Progenitor cell of endocrine pancreas (in vitro differentiated cells): Measurements from ENCODE around the gene ODAD2. TPM values are rescaled to one million over a fixed set of nuclear protein-coding genes. Genes with fewer than 3 reads are reported as not detected.

Experiments used
- DNase-seq: peaks from one replicate; pipeline ENCODE4 v3.0.0; 2021; ENCODE audit warnings: low spot score; ENCODE audit not compliant: unreplicated experiment
- H3K27ac Mint-ChIP-seq: 2 replicates; pipeline ENCODE4 v1.8.0; 2021; ENCODE audit warnings: mild to moderate bottlenecking, moderate library complexity, mixed read lengths
- H3K27me3 Mint-ChIP-seq: 2 replicates; pipeline ENCODE4 v1.8.0; 2021; ENCODE audit warnings: mixed read lengths
- H3K36me3 Mint-ChIP-seq: 2 replicates; pipeline ENCODE4 v1.8.0; 2022; ENCODE audit warnings: mixed read lengths; ENCODE audit not compliant: insufficient read depth
- H3K4me1 Mint-ChIP-seq: 2 replicates; pipeline ENCODE4 v1.8.0; 2021; ENCODE audit warnings: low read depth, mixed read lengths
- H3K4me3 Mint-ChIP-seq: 2 replicates; pipeline ENCODE4 v1.8.0; 2021; ENCODE audit warnings: low read depth, mild to moderate bottlenecking, moderate library complexity, mixed read lengths
- H3K9me3 Mint-ChIP-seq: 2 replicates; pipeline ENCODE4 v1.8.0; 2021; ENCODE audit warnings: low read depth, mixed read lengths
- CTCF ChIP-seq: fragments of 200-600 bp; sonication (generic); IDR thresholded peaks from one replicate; pipeline ENCODE4 v1.5.0; 2021; ENCODE audit warnings: antibody characterized with exemption, mild to moderate bottlenecking; ENCODE audit not compliant: unreplicated experiment
- total RNA-seq: library from RNA; stranded (reverse); gene quantifications from 2 replicates; pipeline ENCODE4 v1.2.1, GENCODE V29; 2021

Gene ODAD2
- total RNA-seq, 1 donor from 2014 or later, result 0.67 TPM

GRCh38 chr10:27799046-27799445, 199.8 kb downstream of the ODAD2 start:
- Mint-ChIP-seq H3K9me3 (no peaks in the 10 kb centered on the region), H3K4me3 (no peak overlapping the region), H3K27ac (no peak overlapping the region), H3K36me3 (no peaks in the 10 kb centered on the region), H3K4me1 (no peaks in the 10 kb centered on the region), H3K27me3 (peaks cover 5% of the 10 kb centered on the region)
- TF ChIP-seq CTCF, result no peak
- DNase-seq, result no peak

- no peak overlapping the region for H3K4me3 Mint-ChIP-seq
- H3K4me1 Mint-ChIP-seq, result peaks cover 2% of the 10 kb centered on the region
- H3K27me3 Mint-ChIP-seq, result no peaks in the 10 kb centered on the region
- H3K9me3 Mint-ChIP-seq, result no peaks in the 10 kb centered on the region
- H3K27ac Mint-ChIP-seq, result no peak overlapping the region
- no peaks in the 10 kb centered on the region for H3K36me3 Mint-ChIP-seq
- no peak for DNase-seq
- TF ChIP-seq CTCF, result no peak
Measured at GRCh38 chr10:27794157-27794556, 204.7 kb downstream of the ODAD2 start.

GRCh38 chr10:27792216-27792615, 206.7 kb downstream of the ODAD2 start:
- Mint-ChIP-seq H3K27ac (no peak overlapping the region), H3K27me3 (no peaks in the 10 kb centered on the region)

GRCh38 chr10:27784272-27784671, 214.6 kb downstream of the ODAD2 start:
- Mint-ChIP-seq H3K9me3 (no peaks in the 10 kb centered on the region), H3K4me3 (no peak overlapping the region), H3K36me3 (no peaks in the 10 kb centered on the region), H3K27me3 (no peaks in the 10 kb centered on the region), H3K4me1 (no peaks in the 10 kb centered on the region), H3K27ac (no peak overlapping the region)
- no peak for TF ChIP-seq CTCF
- no peak for DNase-seq

More at GRCh38 chr10:27792216-27792615, 206.7 kb downstream of the ODAD2 start:
- H3K4me3 Mint-ChIP-seq, result no peak overlapping the region
- no peak for TF ChIP-seq CTCF
- no peaks in the 10 kb centered on the region for H3K36me3 Mint-ChIP-seq
- DNase-seq, result no peak
- H3K4me1 Mint-ChIP-seq, result peaks cover 2% of the 10 kb centered on the region
- H3K9me3 Mint-ChIP-seq, result no peaks in the 10 kb centered on the region

GRCh38 chr10:27783660-27784059, 215.2 kb downstream of the ODAD2 start:
- no peak for DNase-seq
- Mint-ChIP-seq H3K27me3 (no peaks in the 10 kb centered on the region), H3K4me3 (no peak overlapping the region), H3K4me1 (no peaks in the 10 kb centered on the region), H3K27ac (no peak overlapping the region), H3K36me3 (no peaks in the 10 kb centered on the region), H3K9me3 (no peaks in the 10 kb centered on the region)
- TF ChIP-seq CTCF, result peak; percentile 37
